ACHN (cell line): ENCODE results near the gene SLC36A4.
"Not testable (repeated sequence)": the region's sequence is repeated elsewhere in the genome, so short reads cannot be mapped to it uniquely, and the experiment has no call there.

Experiments
- DNase-seq: peaks from one replicate; pipeline ENCODE4 v3.0.0-alpha.2; 2015
- in situ Hi-C: cut with HindIII; loops from 2 replicates; pipeline ENCODE4 v1.10.0; 2017; ENCODE audit warnings: low sequenced_read_pairs, low pct_ligation_motif_present, low pct_unique_long_range_greater_than_20kb

The SLC36A4 gene

DNA sequence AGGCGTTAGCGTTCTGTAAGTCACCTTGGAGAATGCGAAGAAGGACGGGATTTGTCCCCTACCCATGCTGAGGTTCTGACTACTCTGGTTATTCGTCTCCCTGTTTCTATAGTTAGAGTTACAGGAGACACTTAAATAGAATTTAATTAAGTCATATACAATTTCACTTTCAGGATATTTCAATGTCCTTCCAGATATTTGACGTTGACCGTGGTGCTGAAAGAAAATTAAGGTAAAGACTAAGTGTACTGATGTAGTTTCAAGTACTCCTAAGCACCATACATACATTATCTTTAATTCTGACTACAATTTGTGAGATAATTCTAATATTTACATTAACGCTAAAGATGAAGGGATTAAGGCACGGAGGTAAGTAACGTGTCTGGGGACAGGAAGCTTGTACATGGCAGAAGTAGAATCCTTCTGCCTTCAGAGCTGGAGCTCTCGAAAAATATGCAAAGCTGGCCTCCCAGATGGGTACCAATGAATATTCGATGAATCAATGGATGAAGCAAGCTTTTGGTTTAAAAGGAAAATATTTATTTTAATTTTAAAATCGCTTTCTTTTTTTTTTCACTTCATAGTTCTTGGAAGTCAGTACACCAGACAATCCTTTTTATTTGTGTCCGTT, 539 bp upstream of the SLC36A4 start:
- peak; percentile 24 for DNase-seq
- in situ Hi-C loops: no loop called here

DNA sequence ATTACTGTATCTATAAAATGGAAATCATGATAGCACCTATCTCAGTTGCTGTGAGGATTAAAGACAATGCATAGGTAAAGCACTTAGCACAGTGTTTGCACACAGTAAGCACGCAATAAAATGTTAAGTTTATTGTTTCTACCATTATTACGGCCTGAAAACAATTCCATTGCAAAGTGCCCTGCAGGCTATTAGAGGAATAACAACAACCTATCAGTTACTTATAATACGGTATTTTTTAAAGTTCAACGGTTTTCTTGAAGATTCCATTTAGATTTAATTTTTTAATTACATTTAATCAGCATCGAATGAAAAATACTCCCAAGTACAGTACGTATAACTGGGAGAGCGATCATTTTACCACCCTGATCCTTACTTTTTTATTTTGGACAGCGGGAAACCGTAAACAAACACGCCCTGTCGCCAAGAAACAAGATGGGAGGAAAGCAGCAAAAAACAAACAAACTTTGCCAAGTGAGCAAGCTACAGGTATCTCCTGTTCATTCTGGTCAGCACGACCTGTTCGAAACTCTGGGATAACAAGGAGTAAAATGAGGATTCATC, 893 bp downstream of the SLC36A4 start:
- DNase-seq: no peak
- in situ Hi-C loops: no loop called here

DNA sequence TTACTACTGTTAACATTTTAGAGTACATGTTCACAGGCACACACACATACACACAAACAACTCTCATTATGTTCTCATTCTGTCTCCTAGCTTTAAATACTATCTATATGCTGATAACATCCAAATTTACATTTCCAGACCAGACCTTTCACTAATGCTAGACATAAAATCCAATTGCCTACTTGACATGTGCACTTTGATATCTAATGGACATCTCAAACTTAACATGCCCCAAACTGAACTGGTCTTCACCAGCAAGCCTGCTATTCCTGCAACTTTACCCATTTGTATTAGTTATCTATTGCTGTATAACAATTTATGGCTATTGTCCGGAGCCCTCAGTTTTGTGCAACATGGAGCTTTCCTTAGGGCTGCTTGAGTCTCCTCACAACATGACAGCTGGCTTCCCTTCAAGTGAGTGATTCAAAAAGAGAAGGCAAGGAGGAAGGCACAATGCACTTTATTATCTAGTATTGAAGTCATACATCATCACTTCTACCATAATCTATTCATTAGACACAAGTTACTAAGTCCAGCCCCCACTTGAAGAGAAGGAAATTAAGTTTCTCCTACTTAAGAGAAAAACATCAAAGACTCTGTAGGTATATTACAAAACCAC, 3.0 kb downstream of the SLC36A4 start:
- in situ Hi-C loops: no loop called here
- no peak for DNase-seq

DNA sequence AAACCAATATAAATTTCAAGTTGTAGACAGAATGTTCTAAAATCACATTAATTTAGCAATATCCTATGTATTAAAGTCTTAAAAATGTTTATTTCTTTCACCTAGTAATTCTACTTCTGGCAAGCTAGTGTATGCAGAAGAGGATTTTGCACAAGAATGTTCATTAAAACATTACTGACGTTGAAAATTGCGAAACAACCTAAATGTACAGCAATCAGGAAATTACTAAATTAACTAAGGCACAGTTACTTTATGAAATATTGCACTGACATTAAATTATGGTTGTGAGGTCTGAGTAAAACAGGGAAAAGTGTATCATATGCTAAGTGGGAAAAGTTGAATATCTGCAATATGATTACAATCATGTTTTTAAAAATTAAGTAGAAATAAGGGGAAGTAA, 4.1 kb downstream of the SLC36A4 start:
- no peak for DNase-seq
- in situ Hi-C loops: no loop called here

DNA sequence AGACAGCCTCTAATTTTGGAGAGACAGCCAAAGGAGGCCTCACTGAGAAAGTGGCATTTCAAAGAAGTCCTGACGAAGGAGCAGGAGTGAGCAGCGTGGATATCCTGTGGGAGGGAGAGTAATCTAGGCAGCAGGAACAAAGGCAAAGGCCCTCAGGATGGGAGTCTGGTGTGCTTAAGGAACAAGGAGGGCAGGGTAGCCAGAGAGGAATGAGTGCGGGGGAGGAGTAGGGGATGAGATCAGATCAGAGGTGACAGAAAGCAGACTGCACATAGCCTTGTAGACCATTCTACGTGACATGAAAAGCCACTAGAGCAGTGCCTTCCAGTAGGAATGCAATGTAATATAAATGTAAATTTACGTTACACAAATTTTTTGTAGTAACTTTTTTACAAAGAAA, 5.6 kb downstream of the SLC36A4 start:
- in situ Hi-C loops: no loop called here
- no peak for DNase-seq

DNA sequence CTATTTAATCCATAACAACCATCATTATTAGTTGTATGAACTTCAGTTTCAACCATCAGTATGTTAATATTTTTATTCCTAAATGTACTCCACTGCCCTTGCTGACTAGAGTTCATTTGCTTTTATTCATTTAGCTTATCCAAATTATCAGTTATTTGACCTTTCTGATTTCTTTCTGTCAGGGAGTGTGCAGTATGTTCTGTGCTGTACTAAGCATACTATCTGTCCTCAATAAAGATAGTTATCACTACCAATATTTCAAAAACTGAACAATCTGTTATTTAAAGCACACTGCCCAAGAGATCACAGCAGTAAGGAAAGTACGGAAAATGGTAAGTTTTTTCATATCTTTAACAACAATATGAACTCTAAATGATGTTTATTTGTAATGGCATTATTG, 8.3 kb downstream of the SLC36A4 start:
- in situ Hi-C loops: no loop called here
- DNase-seq: no peak

DNA sequence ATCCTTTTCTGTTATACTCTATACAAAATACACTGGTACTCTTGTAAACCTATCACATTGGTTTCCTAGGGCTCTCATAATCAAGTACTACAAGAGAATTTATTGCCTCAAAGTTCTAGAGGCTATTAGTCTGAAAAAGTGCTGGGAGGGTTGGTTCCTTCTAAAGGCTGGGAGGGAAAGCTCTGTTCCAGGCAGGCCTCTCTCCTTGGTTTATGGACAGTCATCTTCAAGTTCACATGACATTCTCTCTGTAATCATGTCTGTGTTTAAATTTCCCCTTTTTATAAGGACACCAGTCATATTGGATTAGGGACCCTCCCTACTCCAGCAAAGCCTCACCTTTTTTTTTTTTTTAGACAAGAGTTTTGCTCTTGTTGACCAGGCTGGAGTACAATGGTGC, 9.1 kb downstream of the SLC36A4 start:
- DNase-seq: no peak
- in situ Hi-C loops: no loop called here

DNA sequence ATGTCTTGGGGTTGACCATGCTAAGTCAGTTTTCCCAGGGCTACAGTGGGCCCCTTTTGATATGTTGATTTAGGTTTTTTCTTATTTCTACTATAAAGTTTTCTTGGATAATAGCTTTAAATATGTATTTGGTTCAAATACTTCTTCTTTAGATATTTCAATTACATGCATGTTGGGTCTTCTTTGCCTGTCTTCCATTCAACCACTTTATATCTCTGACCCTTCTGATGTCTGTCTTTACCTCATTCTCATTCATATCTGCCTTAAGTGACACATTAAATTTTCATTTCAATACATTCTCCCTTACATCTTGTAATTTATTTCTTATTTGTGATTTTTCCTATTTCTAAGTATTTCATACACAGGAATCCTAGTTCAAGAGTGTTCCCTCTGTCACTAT, 10.5 kb downstream of the SLC36A4 start:
- no peak for DNase-seq
- in situ Hi-C loops: no loop called here

DNA sequence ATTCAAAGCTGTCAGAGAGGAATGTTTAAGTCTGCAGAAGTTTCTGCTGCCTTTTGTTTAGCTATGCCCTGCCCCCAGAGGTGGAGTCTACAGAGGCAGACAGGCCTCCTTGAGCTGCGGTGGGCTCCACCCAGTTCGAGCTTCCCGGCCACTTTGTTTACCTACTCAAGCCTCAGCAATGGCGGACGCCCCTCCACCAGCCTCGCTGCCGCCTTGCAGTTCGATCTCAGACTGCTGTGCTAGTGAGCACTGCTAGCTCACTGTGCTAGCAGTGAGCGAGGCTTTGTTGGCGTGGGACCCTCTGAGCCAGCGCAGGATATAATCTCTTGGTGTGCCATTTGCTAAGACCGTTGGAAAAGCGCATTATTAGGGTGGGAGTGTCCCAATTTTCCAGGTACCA, 19.9 kb downstream of the SLC36A4 start:
- DNase-seq, in situ Hi-C loops: not testable (repeated sequence)

DNA sequence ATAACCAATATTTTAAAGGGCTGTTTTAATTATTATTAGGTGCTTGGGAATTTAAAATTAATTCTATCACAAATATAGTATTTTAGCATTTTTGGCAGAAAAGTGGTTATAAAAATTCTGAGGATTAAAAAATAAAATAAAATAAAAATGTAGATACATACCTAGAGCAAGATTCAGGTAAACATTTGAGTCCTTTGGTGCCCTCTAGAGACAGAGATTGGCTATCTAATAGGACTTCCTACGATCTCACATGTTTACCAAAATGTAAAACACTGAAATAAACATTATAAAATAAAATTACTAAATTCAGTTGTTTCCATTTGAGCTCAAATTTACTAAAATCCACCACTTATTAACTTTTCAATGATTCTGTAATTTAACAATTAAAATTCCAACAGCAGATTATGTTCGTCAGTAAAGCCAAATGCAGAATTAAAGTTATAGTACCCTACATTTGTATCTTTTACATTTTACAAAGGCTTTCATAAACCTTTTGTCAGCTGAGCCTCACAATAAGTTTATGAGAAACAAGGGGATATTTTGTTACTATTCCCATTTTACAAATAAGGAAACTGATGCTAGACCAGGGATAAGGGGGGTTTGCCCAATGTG, 27.7 kb downstream of the SLC36A4 start:
- in situ Hi-C loops: no loop called here
- DNase-seq: peak; percentile 40

DNA sequence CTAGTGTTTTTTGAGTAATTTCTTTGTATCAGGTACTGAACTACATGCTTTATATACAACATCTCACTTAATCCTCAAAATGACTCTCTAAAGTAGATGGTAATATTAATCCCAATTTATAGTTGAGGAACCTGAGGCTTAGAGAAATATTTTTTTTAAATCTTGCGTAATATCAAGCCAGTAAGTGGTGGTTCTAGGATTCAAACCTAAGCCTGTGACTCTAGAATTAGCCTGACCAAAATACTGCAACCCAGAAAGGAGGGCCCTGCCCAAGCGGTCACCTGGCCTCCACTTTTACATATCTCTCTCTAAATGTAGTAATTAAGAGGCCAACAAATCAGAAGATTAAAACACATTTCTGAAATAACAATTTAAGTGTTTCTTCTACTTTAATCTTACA, 28.6 kb downstream of the SLC36A4 start:
- no peak for DNase-seq
- in situ Hi-C loops: no loop called here

DNA sequence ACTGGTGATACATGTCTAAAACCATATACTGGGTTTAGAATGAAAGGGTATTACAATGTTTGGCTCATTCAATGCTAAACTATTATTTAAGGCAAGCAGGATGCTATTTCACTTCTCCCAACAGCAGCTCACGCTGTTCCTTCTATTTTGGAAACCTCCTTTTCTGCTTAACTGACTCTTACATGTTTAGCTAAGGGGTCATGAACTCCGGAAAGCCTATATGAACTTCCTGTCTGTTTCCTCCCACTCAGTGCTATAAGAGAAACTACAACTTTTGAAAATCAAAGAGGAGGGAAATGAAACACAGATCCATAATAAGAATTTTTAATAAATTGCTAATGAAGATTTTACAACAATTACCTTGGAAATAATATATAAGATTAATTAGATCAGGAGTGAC, 30.9 kb downstream of the SLC36A4 start:
- in situ Hi-C loops: no loop called here
- no peak for DNase-seq

DNA sequence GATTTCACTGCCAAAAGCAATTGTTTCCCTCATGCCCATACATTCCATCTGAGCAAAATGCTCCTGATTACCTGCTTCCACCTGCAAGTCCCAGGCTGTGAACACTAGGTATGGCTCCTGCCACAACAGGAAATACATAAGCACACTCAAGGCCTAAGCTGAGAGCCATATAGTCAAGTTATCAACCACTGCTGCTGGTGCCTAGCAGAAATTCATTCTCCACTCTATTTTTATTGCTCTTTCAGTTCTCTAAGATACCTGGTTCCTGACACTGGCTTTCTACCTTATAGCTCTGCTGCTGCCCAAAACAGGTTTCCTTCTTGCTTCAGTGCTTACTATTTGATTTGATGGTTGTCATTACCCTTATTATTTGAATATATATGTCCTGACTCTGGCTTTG, 31.6 kb downstream of the SLC36A4 start:
- in situ Hi-C loops: no loop called here
- no peak for DNase-seq

DNA sequence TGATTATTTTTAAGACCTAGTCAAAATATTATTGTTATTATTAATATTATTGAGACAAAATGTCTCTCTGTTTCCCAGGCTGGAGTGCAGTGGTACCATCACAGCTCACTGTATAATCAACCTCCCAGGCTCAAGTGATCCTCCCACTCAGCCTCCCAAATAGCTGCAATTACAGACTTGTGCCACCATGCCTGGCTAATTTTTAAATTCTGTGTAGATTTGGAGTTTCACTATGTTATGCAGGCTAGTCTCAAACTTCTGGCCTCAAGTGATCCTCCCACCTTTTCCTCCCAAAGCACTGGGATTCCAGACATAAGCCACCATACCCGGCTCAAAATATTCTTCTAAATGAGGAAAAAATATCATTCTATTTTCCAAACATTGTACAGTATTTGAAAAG, 37.0 kb downstream of the SLC36A4 start:
- in situ Hi-C loops: no loop called here

DNA sequence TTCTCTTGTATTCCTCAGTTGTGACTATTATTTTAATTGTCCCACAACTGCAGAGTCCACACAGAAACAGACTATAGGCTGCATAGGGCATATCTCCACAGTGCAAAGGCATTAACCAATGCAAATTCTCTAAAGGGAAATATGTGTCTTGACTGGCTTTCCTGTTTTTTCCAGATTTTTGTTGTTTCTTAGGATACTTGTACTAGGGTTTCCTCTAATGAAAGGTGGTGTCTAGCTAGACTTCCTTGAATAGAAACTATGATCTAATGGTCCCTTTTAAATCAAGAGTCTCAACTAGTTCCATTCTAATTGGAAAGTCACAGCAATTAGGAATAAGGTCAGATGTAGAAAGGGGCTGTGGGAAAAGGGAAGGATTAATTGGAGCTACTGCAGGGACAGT, 37.6 kb downstream of the SLC36A4 start:
- DNase-seq: no peak
- in situ Hi-C loops: no loop called here

More for the DNA sequence above, 37.0 kb downstream of the SLC36A4 start:
- no peak for DNase-seq

DNA sequence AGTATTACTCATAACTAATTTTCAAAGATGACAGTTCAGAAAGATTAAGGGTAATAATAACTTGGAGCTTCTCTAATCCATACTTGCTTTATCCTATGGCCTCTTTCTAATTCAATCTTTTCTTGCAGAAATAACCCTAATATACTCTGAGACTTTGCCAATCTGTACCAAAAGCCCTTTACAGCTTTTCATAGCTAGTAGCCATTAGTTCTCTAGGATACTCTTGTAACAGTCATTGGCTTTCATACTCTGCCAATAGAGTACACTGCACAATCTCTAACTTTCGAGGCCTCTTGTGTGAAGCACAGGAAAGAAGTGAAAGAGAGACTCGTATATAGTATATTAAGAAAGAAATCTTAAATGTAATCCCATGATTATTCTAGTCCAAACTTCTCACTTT, 38.1 kb downstream of the SLC36A4 start:
- in situ Hi-C loops: no loop called here
- DNase-seq: no peak

DNA sequence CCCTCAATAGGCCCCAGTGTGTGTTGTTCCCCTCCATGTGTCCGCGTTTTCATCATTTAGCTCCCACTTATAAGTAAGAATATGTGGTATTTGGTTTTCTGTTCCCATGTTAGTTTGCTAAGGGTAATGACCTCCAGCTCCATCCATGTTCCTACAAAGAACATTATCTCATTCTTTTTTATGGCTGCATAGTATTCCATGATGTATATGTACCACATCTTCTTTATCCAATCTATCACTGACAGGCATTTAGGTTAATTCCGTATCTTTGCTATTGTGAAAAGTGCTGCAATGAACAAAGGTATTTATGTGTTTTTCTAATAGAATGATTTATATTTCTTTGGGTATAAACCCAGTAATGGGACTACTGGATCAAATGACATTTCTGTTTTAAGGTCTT, 42.1 kb downstream of the SLC36A4 start:
- in situ Hi-C loops: no loop called here
- no peak for DNase-seq

DNA sequence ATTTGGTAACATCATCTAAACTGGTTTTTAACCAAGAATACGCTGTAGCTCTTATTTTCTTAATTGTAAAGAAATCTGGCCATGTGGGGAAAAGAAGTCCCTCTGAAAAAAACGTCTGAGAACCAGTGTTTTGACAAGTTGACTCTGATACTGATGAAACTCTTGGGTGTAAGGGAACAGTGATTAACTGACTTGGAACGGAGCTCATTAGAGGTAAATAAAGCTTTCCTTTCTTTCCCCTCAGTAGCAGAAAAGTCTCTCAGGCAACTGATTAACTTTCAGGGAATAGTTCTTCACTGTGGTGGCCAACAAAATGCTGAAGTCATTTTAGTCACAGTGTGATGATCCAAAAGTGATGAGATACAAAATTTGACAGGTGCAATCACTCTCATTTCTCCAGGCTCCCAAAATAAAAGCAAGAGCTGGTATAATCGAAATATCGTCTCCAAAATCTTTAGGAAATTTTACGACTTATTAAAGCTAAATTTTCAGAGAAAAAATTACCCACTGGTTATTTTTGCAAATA, 52.3 kb downstream of the SLC36A4 start:
- in situ Hi-C loops: no loop called here
- no peak for DNase-seq

DNA sequence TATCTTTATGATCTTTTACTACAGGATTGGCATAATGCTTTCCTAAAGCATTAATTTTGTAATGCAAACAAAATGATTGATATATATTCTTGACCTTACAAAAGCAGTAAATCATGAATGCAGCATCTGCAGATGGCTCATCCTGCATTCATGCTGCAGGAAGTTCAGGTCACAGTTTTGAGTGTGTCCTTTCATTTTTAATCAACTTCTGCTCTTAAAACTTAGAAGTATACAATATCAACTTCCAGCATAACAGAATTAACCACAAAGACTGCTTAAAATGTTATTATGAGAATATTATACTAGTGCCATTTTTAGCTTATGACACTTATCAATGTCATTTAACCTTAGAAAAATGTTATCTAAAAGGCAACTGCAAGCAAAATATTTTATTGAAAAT, 54.0 kb downstream of the SLC36A4 start:
- in situ Hi-C loops: no loop called here
- no peak for DNase-seq

DNA sequence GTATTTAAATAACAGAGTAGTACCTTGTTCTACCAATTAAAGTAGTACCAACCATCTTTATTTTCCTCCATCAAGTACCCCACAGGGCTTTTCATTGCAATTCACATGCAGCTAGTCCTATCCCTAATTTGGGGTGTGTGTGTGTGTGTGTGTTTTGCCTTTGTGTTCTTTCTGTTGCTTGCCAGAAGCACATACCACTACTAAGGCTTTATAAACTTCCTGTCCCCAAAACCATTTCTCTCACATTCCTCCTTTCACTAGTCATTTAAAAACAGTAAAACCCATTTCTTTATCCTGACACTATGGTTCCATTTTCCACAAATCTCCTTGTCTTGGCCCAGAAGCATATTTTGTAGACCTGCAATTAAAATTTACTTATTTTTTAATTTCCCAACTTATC, 54.6 kb downstream of the SLC36A4 start:
- in situ Hi-C loops: no loop called here
- DNase-seq: no peak
